Astrocyte (in vitro differentiated cells and primary cell): ENCODE measurements around the gene ADCY2. TPM values are rescaled to one million over a fixed set of nuclear protein-coding genes. Genes with fewer than 3 reads are reported as not detected.

ENCODE experiments used
- DNase-seq: peaks from one replicate; pipeline ENCODE4 v3.0.0-alpha.2; 2010; ENCODE audit warnings: low read depth
- FAIRE-seq: peaks from 2 replicates; lab custom pipeline; 2011; peaks lifted over from hg19 to GRCh38; lab: Jason Lieb, UNC
- H2AFZ ChIP-seq: 2 replicates; pipeline ENCODE4 v1.6.0; 2012; ENCODE audit warnings: low read depth, low read length, inconsistent platforms
- H3K27ac ChIP-seq: 2 replicates; pipeline ENCODE4 v1.5.1; 2011; ENCODE audit warnings: low read depth, low read length, inconsistent platforms
- H3K27me3 ChIP-seq: 2 replicates; pipeline ENCODE4 v1.6.0; 2011; ENCODE audit warnings: low read length, inconsistent platforms; ENCODE audit not compliant: insufficient read depth
- H3K36me3 ChIP-seq: 2 replicates; pipeline ENCODE4 v1.5.1; 2011; ENCODE audit warnings: low read length, inconsistent platforms; ENCODE audit not compliant: insufficient read depth
- H3K4me1 ChIP-seq: 2 replicates; pipeline ENCODE4 v1.5.1; 2011; ENCODE audit warnings: low read length, inconsistent platforms; ENCODE audit not compliant: insufficient read depth
- H3K4me2 ChIP-seq: 2 replicates; pipeline ENCODE4 v1.6.0; 2012; ENCODE audit warnings: low read length, inconsistent platforms
- H3K4me3 ChIP-seq: 2 replicates; pipeline ENCODE4 v1.5.1; 2011; ENCODE audit warnings: low read depth, mild to moderate bottlenecking, low read length, inconsistent platforms; ENCODE audit not compliant: insufficient read depth
- H3K79me2 ChIP-seq: 2 replicates; pipeline ENCODE4 v1.6.0; 2012; ENCODE audit warnings: mild to moderate bottlenecking, low read length, inconsistent platforms; ENCODE audit not compliant: insufficient read depth
- H3K9ac ChIP-seq: 2 replicates; pipeline ENCODE4 v1.6.0; 2012; ENCODE audit warnings: mild to moderate bottlenecking, low read length, inconsistent platforms
- H3K9me3 ChIP-seq: 2 replicates; pipeline ENCODE4 v1.5.1; 2012; ENCODE audit warnings: low read depth, mild to moderate bottlenecking, low read length, inconsistent platforms; ENCODE audit not compliant: insufficient read depth
- H4K20me1 ChIP-seq: 2 replicates; pipeline ENCODE4 v1.6.0; 2012; ENCODE audit warnings: low read length, inconsistent platforms; ENCODE audit not compliant: insufficient read depth
- H3K27ac Mint-ChIP-seq: one replicate; pipeline ENCODE4 v1.8.0; 2021; ENCODE audit warnings: mild to moderate bottlenecking, mixed read lengths; ENCODE audit not compliant: unreplicated experiment
- H3K27me3 Mint-ChIP-seq: one replicate; pipeline ENCODE4 v1.8.0; 2021; ENCODE audit warnings: low read depth, mixed read lengths; ENCODE audit not compliant: unreplicated experiment
- H3K36me3 Mint-ChIP-seq: one replicate; pipeline ENCODE4 v1.8.0; 2021; ENCODE audit warnings: low read depth, mixed read lengths; ENCODE audit not compliant: unreplicated experiment
- H3K4me1 Mint-ChIP-seq: one replicate; pipeline ENCODE4 v1.8.0; 2021; ENCODE audit warnings: low read depth, mixed read lengths; ENCODE audit not compliant: unreplicated experiment
- H3K4me3 Mint-ChIP-seq: one replicate; pipeline ENCODE4 v1.8.0; 2021; ENCODE audit warnings: mild to moderate bottlenecking, moderate library complexity, mixed read lengths; ENCODE audit not compliant: unreplicated experiment
- H3K9me3 Mint-ChIP-seq: one replicate; pipeline ENCODE4 v1.8.0; 2021; ENCODE audit warnings: mild to moderate bottlenecking, mixed read lengths; ENCODE audit not compliant: unreplicated experiment
- EZH2 ChIP-seq: IDR thresholded peaks from 2 replicates; pipeline ENCODE4 v1.6.1; 2012; ENCODE audit warnings: mild to moderate bottlenecking, low read length, inconsistent platforms; ENCODE audit not compliant: insufficient read depth
- total RNA-seq: library from RNA; stranded (reverse); gene quantifications from 2 replicates; pipeline ENCODE4 v1.2.1, GENCODE V29; 2021
- TF ChIP-seq, protein P1 (sequence below): IDR thresholded peaks from 2 replicates; pipeline ENCODE4 v1.5.1; 2011; ENCODE audit warnings: low read depth, mild to moderate bottlenecking, inconsistent platforms, low read length, moderate library complexity; ENCODE audit not compliant: insufficient read depth

Gene ADCY2
- total RNA-seq, 1 donor from 2014 or later = 5.7 TPM

DNA sequence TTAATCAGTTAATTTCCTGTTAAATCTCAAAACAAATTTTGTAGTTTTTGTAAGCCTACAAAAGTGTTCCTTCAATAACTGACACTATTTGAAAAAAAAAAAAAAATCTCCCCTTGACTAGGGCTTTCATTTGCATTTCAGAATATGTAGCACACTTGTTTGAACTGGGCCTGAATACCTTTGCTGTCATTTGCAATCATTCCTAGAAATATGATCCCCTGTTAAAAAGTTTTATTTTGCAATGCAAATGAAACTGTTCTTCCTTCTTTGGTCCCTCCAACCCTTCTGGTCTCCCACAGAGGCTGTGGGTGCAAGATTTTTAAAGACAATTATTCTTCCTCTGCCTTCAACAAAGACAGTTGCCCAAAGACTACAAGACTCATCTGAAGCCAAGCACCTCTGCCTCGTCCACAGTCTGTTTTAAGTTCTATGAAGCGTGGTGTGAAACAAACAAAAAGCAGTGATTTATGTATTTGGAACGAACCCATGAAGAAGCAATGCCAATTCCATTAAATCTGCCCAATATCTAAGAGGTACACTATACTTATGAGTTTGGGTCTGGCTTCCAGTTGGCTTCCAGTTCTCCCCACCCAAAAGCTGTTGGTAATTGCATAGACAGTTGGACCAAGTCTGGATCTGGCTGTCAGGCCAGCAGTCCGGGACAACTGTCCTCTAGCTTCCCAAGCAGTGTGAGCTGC is 388.9 kb downstream of the ADCY2 start:
- no peaks in the 10 kb centered on the region for H4K20me1 ChIP-seq
- no peaks in the 10 kb centered on the region for H3K4me1 Mint-ChIP-seq
- no peaks in the 10 kb centered on the region for H3K4me1 ChIP-seq
- peaks cover 4% of the 10 kb centered on the region for H3K9me3 Mint-ChIP-seq
- no peak overlapping the region for H3K4me3 Mint-ChIP-seq
- no peak overlapping the region for H3K4me2 ChIP-seq
- H3K9ac ChIP-seq = no peak overlapping the region
- no peaks in the 10 kb centered on the region for H3K36me3 Mint-ChIP-seq
- TF ChIP-seq EZH2 = no peak
- TF ChIP-seq, protein P1, sequence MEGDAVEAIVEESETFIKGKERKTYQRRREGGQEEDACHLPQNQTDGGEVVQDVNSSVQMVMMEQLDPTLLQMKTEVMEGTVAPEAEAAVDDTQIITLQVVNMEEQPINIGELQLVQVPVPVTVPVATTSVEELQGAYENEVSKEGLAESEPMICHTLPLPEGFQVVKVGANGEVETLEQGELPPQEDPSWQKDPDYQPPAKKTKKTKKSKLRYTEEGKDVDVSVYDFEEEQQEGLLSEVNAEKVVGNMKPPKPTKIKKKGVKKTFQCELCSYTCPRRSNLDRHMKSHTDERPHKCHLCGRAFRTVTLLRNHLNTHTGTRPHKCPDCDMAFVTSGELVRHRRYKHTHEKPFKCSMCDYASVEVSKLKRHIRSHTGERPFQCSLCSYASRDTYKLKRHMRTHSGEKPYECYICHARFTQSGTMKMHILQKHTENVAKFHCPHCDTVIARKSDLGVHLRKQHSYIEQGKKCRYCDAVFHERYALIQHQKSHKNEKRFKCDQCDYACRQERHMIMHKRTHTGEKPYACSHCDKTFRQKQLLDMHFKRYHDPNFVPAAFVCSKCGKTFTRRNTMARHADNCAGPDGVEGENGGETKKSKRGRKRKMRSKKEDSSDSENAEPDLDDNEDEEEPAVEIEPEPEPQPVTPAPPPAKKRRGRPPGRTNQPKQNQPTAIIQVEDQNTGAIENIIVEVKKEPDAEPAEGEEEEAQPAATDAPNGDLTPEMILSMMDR = no peak
- H2AFZ ChIP-seq = no peak overlapping the region
- no peaks in the 10 kb centered on the region for H3K27me3 ChIP-seq
- DNase-seq (no peak), FAIRE-seq (no peak)
- peaks cover 7% of the 10 kb centered on the region for H3K27me3 Mint-ChIP-seq
- no peaks in the 10 kb centered on the region for H3K79me2 ChIP-seq
- H3K27ac ChIP-seq = no peak overlapping the region
- H3K9me3 ChIP-seq = no peaks in the 10 kb centered on the region
- H3K27ac Mint-ChIP-seq = no peak overlapping the region
- H3K36me3 ChIP-seq = no peaks in the 10 kb centered on the region
- H3K4me3 ChIP-seq = no peak overlapping the region

DNA sequence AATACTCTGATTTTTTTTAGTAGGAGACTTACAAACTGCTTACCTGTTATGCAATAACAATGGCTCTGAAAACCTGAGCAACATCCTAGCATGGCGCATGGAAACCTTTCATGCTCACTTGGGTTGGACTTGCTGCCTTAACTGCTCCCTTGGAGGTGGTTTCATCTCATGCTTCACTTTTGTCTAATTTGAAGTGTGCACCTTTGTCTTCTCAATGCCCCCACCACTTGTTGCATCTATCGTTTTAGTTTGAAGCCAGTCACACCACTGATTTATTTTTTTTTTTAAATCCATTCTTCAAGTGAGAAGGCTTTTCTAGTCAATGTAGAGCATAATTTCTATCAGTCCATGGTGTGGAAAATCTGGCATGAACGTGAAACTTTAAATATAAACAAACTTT is 391.8 kb downstream of the ADCY2 start:
- no peaks in the 10 kb centered on the region for H3K9me3 Mint-ChIP-seq

DNA sequence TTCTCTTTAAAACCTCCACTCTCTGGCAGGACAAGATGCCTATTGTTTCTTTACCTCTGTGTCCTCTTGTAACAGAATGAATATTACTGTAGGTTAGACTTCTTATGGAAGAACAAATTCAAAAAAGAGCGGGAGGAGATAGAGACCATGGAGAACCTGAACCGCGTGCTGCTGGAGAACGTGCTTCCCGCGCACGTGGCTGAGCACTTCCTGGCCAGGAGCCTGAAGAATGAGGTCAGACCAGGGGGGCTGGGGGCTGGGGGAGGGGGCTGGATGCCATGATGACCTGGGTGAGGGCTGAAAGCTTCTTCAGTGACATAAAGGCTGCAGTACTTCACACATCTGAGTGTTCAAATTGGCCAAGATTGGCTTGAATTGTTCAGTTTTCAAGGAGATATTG is 393.6 kb downstream of the ADCY2 start:
- Mint-ChIP-seq H3K4me1 (no peaks in the 10 kb centered on the region), H3K36me3 (no peaks in the 10 kb centered on the region), H3K4me3 (no peak overlapping the region), H3K27me3 (peaks cover 3% of the 10 kb centered on the region), H3K27ac (no peak overlapping the region), H3K9me3 (no peaks in the 10 kb centered on the region)
- H3K4me1 ChIP-seq = no peaks in the 10 kb centered on the region
- no peaks in the 10 kb centered on the region for H3K9me3 ChIP-seq
- no peak overlapping the region for H3K9ac ChIP-seq
- DNase-seq = no peak
- no peak overlapping the region for H3K4me3 ChIP-seq
- H3K27me3 ChIP-seq = no peaks in the 10 kb centered on the region
- H3K27ac ChIP-seq = no peak overlapping the region
- TF ChIP-seq, protein P1 = no peak
- no peak for TF ChIP-seq EZH2
- no peak overlapping the region for H3K4me2 ChIP-seq
- no peak overlapping the region for H2AFZ ChIP-seq
- no peaks in the 10 kb centered on the region for H4K20me1 ChIP-seq
- no peaks in the 10 kb centered on the region for H3K79me2 ChIP-seq
- H3K36me3 ChIP-seq = no peaks in the 10 kb centered on the region
- no peak for FAIRE-seq

More for the DNA sequence above, 391.8 kb downstream of the ADCY2 start:
- Histone ChIP-seq H3K9me3 (no peaks in the 10 kb centered on the region), H3K4me1 (no peaks in the 10 kb centered on the region), H3K4me3 (no peak overlapping the region), H3K79me2 (no peaks in the 10 kb centered on the region), H3K36me3 (no peaks in the 10 kb centered on the region), H3K4me2 (no peak overlapping the region), H3K27ac (no peak overlapping the region), H3K9ac (no peak overlapping the region), H2AFZ (no peak overlapping the region), H3K27me3 (no peaks in the 10 kb centered on the region), H4K20me1 (no peaks in the 10 kb centered on the region)
- FAIRE-seq (no peak), DNase-seq (no peak)
- Mint-ChIP-seq H3K4me3 (no peak overlapping the region), H3K27ac (no peak overlapping the region), H3K4me1 (no peaks in the 10 kb centered on the region), H3K36me3 (no peaks in the 10 kb centered on the region), H3K27me3 (peaks cover 2% of the 10 kb centered on the region)
- TF ChIP-seq, protein P1 = no peak
